ENCODE results near the gene ABCG4.

Gene ABCG4

DNA sequence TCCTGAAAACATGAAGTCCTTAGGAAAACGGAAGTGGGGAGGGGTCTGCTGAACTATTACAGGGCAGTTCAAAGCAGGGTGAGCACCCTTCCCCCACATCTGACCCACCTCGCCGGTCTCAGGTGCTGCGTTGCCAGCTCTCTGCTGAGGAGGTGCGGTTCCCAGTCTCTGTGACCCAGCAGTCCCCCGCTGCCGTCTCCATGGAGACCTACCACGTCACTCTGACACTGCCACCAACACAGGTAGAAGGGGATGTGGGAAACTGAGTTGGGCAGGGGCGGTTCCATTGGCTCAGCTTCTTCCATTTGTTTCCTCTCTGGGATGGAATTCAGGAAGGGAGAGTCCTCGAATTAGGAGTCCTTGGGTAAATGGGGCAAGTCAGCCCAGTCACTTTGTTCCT is 38.4 kb upstream of the ABCG4 start:
- Histone ChIP-seq H3K9me3 (ENCODE audit: control insufficient read depth, insufficient read depth, low read length) (no peaks in the 10 kb centered on the region), H3K4me1 (ENCODE audit: insufficient read depth, low read length) (peaks cover 12% of the 10 kb centered on the region), H3K36me3 (ENCODE audit: insufficient read depth, low read length) (no peaks in the 10 kb centered on the region), H3K9ac (ENCODE audit: low read depth, low read length) (no peak overlapping the region)

DNA sequence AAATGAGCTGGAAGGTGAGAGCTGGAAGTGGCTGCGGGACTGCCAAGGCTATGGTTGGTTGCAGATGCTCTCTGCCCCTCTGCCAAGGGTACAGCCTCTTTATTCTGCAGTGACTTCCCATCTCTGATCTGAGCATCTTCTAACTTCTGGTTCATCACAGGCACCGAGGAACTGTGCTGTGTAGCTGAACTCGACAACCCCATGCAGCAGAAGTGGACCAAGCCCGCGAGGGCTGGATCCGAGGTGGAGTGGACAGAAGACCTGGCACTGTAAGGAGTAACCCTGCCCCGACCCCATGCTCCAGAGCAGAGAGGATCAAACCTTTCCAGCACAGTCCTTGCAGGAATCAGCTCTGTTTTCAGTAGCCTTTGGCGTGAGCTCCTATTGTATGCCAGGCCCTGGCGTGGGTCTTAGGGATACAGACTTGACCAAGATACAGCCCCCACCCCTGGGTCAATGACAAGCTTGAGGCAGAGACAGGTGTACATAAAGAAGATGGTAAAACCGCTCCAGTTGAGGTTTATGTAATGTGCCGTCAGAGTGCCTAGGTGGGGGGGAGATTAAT is 37.4 kb upstream of the ABCG4 start:
- Histone ChIP-seq H3K36me3 (ENCODE audit: insufficient read depth, low read length) (no peaks in the 10 kb centered on the region), H3K9ac (ENCODE audit: low read depth, low read length) (no peak overlapping the region), H3K4me1 (ENCODE audit: insufficient read depth, low read length) (peaks cover 6% of the 10 kb centered on the region), H3K9me3 (ENCODE audit: control insufficient read depth, insufficient read depth, low read length) (no peaks in the 10 kb centered on the region)

DNA sequence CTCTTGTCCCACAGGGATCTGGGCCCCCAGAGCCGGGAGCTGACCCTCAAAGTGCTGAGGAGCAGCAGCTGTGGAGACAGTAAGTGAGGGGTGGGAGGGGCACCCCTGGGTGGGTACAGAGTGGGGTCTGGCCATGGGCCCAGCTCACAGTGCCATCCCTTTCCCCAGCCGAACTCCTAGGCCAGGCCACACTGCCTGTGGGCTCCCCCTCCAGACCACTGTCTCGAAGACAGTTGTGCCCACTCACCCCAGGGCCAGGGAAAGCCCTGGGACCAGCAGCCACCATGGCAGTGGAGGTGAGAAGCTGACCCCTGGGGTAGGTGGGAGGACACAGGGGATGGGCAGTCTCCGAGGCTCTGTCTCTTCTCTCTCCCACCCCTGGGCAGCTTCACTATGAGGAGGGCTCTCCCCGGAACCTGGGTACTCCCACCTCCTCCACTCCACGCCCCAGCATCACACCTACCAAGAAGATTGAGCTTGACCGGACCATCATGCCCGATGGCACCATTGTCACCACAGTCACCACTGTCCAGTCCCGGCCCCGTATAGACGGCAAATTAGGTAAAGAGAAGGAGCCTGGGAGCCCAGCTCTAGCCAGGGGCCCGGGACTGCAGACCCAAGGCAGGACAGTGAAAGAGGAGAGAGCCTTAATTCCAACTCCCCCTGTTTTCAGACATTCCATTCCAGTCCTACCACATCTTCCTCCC is 36.4 kb upstream of the ABCG4 start:
- H3K9me3 ChIP-seq (ENCODE audit: control insufficient read depth, insufficient read depth, low read length), result no peaks in the 10 kb centered on the region
- H3K36me3 ChIP-seq (ENCODE audit: insufficient read depth, low read length), result no peaks in the 10 kb centered on the region
- H3K4me1 ChIP-seq (ENCODE audit: insufficient read depth, low read length), result peaks cover 3% of the 10 kb centered on the region; the same call in 1 of the 2 replicates
- no peak overlapping the region for H3K9ac ChIP-seq (ENCODE audit: low read depth, low read length)

DNA sequence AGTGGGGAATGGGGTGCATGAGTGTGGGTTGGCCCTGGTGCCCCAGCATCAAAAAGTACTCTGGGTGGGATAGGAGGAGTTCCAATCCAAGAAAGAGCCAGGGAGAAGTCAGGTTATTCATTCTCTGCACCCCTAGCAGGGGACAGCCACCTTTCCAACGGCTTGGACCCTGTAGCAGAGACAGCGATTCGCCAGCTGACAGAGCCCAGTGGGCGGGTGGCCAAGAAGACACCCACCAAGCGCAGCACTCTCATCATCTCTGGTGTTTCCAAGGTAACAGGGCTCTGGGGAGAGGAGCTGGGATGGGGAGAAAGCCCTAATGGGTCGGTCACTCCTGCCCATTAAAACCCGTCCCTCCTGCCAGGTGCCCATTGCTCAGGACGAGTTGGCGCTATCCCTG is 35.1 kb upstream of the ABCG4 start:
- no peaks in the 10 kb centered on the region for H3K9me3 ChIP-seq (ENCODE audit: control insufficient read depth, insufficient read depth, low read length)
- H3K9ac ChIP-seq (ENCODE audit: low read depth, low read length), result no peak overlapping the region
- H3K36me3 ChIP-seq (ENCODE audit: insufficient read depth, low read length), result no peaks in the 10 kb centered on the region
- peaks cover 3% of the 10 kb centered on the region; the same call in 1 of the 2 replicates for H3K4me1 ChIP-seq (ENCODE audit: insufficient read depth, low read length)

DNA sequence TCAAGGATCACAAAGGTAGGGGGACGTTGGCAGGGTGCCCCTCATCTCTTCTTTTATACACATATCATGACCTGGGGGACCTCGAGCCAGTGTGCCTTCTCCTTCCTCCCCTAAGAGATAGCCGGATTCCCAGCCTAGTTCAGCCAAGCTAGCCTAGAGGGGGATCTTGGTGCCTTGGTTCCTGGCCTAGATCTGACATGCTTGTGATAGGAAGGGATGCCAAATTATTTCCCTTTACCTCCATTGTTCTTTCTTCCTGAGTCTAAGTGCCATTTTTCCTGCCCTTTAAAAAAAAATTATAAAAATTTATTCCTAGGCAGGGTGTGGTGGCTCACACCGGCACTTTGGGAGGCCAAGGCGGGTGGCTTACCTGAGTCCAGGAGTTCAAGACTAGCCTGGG is 34.5 kb upstream of the ABCG4 start:
- Histone ChIP-seq H3K9ac (ENCODE audit: low read depth, low read length) (no peak overlapping the region), H3K4me1 (ENCODE audit: insufficient read depth, low read length) (peaks cover 3% of the 10 kb centered on the region; the same call in 1 of the 2 replicates), H3K9me3 (ENCODE audit: control insufficient read depth, insufficient read depth, low read length) (no peaks in the 10 kb centered on the region), H3K36me3 (ENCODE audit: insufficient read depth, low read length) (no peaks in the 10 kb centered on the region)

DNA sequence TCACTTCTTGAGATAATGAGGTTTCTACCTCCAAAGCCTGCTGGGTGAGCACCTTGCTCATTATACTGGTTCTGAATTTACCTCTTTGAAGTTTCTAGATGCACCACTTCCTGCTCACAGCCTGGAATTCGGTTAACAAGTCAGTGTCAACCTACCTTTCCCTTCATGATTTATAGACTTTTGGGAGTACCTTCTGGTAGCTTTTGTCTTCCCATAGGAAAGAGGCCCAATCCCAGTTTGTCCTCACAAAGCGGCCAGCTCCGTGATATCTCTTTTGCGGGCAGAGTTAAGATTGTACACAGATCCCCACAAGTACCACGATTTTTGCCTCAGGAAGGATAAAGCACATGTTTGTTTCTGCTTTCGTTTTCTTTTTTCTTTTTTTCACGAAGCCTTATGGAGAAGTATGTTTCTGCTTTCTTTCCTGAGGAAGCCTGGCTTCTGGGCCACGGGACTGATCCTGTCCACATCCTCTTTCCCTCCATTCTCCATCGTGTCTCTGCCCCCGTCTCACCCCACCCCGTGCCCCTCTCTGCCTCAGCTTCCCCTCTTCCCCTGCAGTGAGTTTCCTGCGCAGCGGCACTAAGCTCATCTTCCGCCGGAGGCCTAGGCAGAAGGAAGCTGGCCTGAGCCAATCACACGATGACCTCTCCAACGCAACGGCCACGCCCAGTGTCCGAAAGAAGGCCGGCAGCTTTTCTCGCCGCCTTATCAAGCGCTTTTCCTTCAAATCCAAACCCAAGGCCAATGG is 33.2 kb upstream of the ABCG4 start:
- Histone ChIP-seq H3K9me3 (ENCODE audit: control insufficient read depth, insufficient read depth, low read length) (no peaks in the 10 kb centered on the region), H3K36me3 (ENCODE audit: insufficient read depth, low read length) (no peaks in the 10 kb centered on the region), H3K9ac (ENCODE audit: low read depth, low read length) (no peak overlapping the region), H3K4me1 (ENCODE audit: insufficient read depth, low read length) (peaks cover 3% of the 10 kb centered on the region; the same call in 1 of the 2 replicates)

DNA sequence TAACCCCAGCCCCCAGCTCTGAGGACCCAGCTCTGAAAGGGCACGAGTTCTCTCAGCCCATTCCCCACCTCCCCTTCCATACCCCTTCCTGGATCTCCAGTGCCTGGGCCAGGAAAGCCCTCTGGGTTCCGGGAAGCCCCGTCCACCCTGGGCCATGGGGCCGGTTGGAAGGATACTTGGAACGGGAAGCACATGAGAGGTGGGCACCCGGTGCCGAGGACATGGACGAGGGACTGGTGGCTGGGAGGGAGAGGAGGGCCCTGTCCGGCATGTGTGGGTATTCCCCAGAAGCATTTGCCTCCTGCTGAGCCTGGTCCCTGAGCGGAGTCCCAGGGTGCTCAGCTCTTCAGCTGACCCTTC is 32.6 kb upstream of the ABCG4 start:
- H3K4me1 ChIP-seq (ENCODE audit: insufficient read depth, low read length), result peaks cover 3% of the 10 kb centered on the region; the same call in 1 of the 2 replicates
- no peak overlapping the region for H3K9ac ChIP-seq (ENCODE audit: low read depth, low read length)
- H3K9me3 ChIP-seq (ENCODE audit: control insufficient read depth, insufficient read depth, low read length), result no peaks in the 10 kb centered on the region
- H3K36me3 ChIP-seq (ENCODE audit: insufficient read depth, low read length), result no peaks in the 10 kb centered on the region

DNA sequence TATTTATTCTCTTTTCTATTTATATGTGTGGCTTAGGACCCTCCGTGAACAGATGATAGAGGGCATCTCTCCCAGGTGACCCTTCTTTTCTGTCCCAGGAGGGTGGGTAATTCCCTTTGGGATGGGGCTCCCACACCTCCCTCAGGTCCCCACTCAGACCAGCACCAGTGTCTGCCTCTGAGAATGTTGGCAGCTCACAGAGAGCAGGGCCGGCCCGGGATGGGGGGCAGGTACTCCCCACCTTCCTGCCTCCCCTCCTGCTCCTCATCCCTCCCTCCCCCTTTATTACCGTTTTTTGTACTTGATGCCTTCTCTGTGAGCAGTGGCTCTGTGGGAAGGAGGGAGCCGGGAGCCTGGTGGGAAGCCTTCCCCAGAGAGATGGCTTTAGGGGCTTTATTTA is 32.3 kb upstream of the ABCG4 start:
- H3K36me3 ChIP-seq (ENCODE audit: insufficient read depth, low read length), result no peaks in the 10 kb centered on the region
- H3K9ac ChIP-seq (ENCODE audit: low read depth, low read length), result no peak overlapping the region
- H3K9me3 ChIP-seq (ENCODE audit: control insufficient read depth, insufficient read depth, low read length), result no peaks in the 10 kb centered on the region
- peaks cover 3% of the 10 kb centered on the region; the same call in 1 of the 2 replicates for H3K4me1 ChIP-seq (ENCODE audit: insufficient read depth, low read length)

DNA sequence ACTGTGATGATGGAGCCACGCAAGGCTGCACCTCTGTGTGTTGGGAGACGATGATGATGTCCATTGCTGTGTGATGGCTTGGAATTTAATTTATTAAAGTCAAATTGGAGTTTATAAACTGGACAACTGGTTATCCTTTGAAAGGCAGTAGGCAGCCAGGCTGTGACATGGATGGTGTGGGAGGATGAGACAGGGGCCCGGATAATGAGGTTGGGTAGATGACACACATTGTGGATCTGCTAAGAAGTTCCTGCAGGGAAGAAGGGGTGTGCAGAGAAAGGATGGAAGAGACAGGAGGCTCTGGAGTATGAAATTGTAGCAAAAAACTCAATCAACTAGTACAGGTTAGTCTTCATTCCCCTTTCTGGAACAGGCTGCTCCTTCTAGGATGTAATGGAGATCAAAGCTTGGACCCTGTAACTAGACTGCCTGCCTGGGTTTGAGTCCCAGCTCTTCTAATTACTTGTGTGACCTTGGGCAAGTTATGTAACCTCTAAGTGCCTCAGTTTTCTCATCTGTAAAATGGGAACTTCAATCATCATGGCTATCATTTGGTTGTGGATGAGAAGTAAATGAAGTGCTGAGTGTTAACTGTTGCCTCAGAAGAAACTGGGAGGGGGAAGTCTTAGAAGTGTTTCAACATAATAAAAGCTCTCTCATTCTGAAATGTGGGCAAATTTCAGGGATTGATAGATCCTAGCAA is 31.7 kb upstream of the ABCG4 start:
- Histone ChIP-seq H3K9ac (ENCODE audit: low read depth, low read length) (no peak overlapping the region), H3K36me3 (ENCODE audit: insufficient read depth, low read length) (no peaks in the 10 kb centered on the region), H3K9me3 (ENCODE audit: control insufficient read depth, insufficient read depth, low read length) (no peaks in the 10 kb centered on the region), H3K4me1 (ENCODE audit: insufficient read depth, low read length) (peaks cover 3% of the 10 kb centered on the region; the same call in 1 of the 2 replicates)

DNA sequence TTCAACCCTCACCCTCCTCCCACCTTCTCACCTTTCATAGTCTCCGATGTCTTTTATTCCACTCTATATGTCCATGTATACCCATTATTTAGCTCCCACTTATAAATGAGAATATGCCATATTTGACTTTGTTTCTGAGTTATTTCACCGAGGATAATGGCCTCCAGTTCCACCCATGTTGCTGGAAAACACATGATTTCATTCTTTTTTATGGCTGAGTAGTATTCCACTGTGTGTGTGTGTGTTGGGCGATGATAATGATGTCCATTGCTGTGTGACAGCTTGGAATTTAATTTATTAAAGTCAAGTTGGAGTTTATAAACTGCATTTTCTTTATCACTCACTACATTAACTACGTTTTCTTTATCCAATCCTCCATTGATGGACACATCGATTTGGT is 30.6 kb upstream of the ABCG4 start:
- H3K9ac ChIP-seq (ENCODE audit: low read depth, low read length), result no peak overlapping the region

DNA sequence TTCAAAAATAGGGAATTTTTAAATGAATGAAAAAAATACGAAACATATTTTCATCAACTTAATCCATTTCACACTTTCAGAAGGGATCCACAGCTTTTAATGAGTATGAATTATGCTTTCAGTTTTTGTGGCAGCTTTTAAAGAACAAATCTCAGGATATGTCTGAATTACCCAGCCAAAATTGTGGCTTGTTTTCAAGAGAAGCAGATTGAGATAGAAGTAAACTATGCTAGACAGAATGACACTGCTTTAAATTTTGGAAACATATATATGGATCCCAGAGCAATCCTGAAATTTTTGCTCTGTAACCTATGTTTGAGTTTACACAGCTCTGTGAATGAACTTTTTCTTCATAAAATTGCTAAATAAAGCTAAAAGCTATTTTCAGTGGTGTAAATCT is 29.9 kb upstream of the ABCG4 start:
- H3K9ac ChIP-seq (ENCODE audit: low read depth, low read length), result no peak overlapping the region

More for the DNA sequence above, 30.6 kb upstream of the ABCG4 start:
- no peaks in the 10 kb centered on the region for H3K9me3 ChIP-seq (ENCODE audit: control insufficient read depth, insufficient read depth, low read length)
- no peaks in the 10 kb centered on the region; the same call in 1 of the 2 replicates for H3K4me1 ChIP-seq (ENCODE audit: insufficient read depth, low read length)
- H3K36me3 ChIP-seq (ENCODE audit: insufficient read depth, low read length), result no peaks in the 10 kb centered on the region

DNA sequence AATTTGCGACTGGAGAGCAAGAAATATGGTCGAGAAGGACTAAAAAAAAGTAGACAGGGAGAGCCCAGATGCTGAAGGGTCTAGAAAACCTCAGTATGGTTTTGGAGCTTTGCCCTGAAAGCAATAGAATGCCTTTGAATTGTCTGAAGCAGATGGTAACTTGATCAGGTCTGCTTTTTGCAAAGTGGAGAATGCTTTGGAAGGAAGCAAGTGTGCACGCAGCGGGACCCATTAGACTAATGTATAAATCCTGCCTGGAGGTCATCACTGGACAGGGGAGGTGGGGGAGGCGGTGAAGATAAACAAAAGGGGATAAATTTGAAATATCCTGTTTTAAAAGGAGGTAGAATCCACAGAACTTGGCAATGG is 28.2 kb upstream of the ABCG4 start:
- Histone ChIP-seq H3K9ac (ENCODE audit: low read depth, low read length) (peak overlapping the region; percentile 82), H3K9me3 (ENCODE audit: control insufficient read depth, insufficient read depth, low read length) (no peaks in the 10 kb centered on the region), H3K4me1 (ENCODE audit: insufficient read depth, low read length) (no peaks in the 10 kb centered on the region), H3K36me3 (ENCODE audit: insufficient read depth, low read length) (no peaks in the 10 kb centered on the region)

More for the DNA sequence above, 29.9 kb upstream of the ABCG4 start:
- no peaks in the 10 kb centered on the region for H3K4me1 ChIP-seq (ENCODE audit: insufficient read depth, low read length)
- H3K9me3 ChIP-seq (ENCODE audit: control insufficient read depth, insufficient read depth, low read length), result no peaks in the 10 kb centered on the region
- no peaks in the 10 kb centered on the region for H3K36me3 ChIP-seq (ENCODE audit: insufficient read depth, low read length)

DNA sequence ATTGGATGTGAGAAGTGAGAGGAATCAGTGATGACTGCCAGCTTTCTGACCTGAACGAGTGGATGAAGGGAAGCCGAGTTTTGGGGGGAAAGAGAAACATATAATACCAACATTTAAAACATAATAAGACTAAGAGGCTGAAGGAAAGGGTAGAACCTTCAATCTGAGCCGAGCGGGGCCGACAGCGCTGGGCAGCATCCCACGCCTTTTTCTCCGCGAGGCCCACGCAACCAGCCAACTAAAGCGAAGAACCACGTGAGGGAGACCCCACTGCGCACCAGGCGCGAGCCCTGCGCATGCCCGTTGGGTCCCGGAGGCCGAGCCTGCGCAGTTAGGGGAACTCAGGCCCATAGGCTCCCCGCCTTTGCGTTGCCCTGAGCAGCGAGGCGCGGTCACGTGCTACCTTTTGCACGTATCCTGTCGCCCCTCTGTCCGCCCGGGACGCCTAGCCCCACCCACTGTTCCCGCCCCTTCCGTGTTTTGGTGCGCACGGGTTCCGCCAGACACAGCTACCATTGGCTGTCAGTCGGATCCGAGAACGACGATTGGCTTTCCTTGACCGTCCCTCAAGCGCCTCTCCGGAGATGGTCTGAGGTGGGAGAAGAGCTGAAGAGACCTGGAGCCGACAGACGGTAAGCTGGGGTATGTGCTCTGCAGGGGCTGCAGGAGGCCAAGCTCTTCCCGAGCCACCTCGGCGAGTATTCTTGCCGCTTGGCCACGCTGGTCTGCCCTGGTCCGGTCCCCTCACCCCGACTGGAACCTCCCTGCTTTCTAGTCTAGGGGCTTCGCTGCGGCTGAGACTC is 27.6 kb upstream of the ABCG4 start, which contains the start of gene HINFP:
HINFP (plus strand) TSS at position 573 of the 803 bp plus-strand sequence. CDS start 5,365 bp downstream, outside the sequence.
- Histone ChIP-seq H3K36me3 (ENCODE audit: insufficient read depth, low read length) (no peaks in the 10 kb centered on the region), H3K9me3 (ENCODE audit: control insufficient read depth, insufficient read depth, low read length) (no peaks in the 10 kb centered on the region)

DNA sequence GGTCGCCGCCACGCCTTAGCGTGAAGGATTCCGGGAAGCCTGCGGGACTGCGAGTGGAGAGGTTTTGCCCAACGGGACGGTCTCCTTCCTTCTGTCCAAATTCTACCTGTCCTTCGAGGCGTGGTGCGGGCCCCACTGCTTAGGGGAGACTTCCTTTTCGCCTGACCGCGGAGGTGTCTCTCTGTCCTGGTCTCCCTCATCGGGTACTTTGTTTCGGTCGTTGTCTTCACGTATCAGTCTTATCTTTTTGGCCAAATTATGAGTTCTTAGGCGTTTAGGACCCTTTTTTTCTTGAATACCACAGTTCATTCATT is 27.1 kb upstream of the ABCG4 start:
- H3K36me3 ChIP-seq (ENCODE audit: insufficient read depth, low read length), result no peaks in the 10 kb centered on the region
- no peaks in the 10 kb centered on the region for H3K4me1 ChIP-seq (ENCODE audit: insufficient read depth, low read length)
- no peaks in the 10 kb centered on the region for H3K9me3 ChIP-seq (ENCODE audit: control insufficient read depth, insufficient read depth, low read length)
- H3K9ac ChIP-seq (ENCODE audit: low read depth, low read length), result peak overlapping the region; percentile 95

More for the DNA sequence above, 27.6 kb upstream of the ABCG4 start, which contains the start of gene HINFP:
- no peaks in the 10 kb centered on the region for H3K4me1 ChIP-seq (ENCODE audit: insufficient read depth, low read length)
- H3K9ac ChIP-seq (ENCODE audit: low read depth, low read length), result peak within 1 kb of the TSS; percentile 95

All from ES-I3 (cell line).